Measurements from ENCODE around the gene USP21.

USP21 gene

DNA sequence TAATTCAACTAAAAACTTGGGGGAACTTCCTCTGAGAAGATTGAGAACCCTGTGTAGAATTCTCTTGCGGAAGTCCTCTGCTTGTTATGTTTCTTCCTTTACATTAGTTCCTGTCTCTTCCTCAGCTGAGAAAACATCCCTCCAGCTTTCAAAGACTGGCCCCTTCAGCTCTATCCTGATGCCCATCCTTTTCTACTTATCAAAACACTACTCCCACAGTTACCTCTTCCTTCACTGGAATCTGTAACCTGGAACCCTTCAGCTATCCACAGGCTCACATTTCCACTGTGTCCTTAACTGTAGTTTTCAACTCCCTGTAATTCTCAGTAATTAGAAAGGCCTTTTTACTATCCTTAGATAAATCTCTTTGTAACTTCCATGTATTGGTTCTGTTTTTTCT, 20.9 kb upstream of the USP21 start:
- Histone ChIP-seq H3K4me3 (ENCODE audit: low read length) (no peak overlapping the region), H3K36me3 (ENCODE audit: control insufficient read depth, low read length) (peaks cover 2% of the 10 kb centered on the region; the same call in 1 of the 2 replicates), H3K27ac (ENCODE audit: low read depth, low read length) (no peak overlapping the region), H4K20me1 (ENCODE audit: control insufficient read depth, insufficient read depth, low read depth, low read length) (no peaks in the 10 kb centered on the region), H3K9me3 (ENCODE audit: control insufficient read depth, insufficient read depth, low read length) (no peaks in the 10 kb centered on the region), H3K27me3 (ENCODE audit: control insufficient read depth, low read length) (no peaks in the 10 kb centered on the region), H3K4me2 (ENCODE audit: low read length) (no peak overlapping the region), H3F3A (ENCODE audit: control insufficient read depth, insufficient read depth) (peaks cover 9% of the 10 kb centered on the region; the same call in 1 of the 2 replicates), H3K4me1 (ENCODE audit: control insufficient read depth, low read length) (peaks cover 7% of the 10 kb centered on the region), H3K79me2 (ENCODE audit: control insufficient read depth, low read length) (peaks cover 17% of the 10 kb centered on the region), H3K9me2 (replicated peaks; ENCODE audit: control insufficient read depth, low read length) (no peaks in the 10 kb centered on the region)
- no peak for TF ChIP-seq EZH2phosphoT487 (IDR thresholded peaks at IDR 0.05; ENCODE audit: borderline replicate concordance, low read length)
- TF ChIP-seq CTCF (IDR thresholded peaks at IDR 0.05; ENCODE audit: low read depth, low read length, poor library complexity, severe bottlenecking), result no peak

GRCh38 chr1:161139766-161140165, 19.5 kb upstream of the USP21 start:
- Histone ChIP-seq H3K36me3 (ENCODE audit: control insufficient read depth, low read length) (peaks cover 2% of the 10 kb centered on the region; the same call in 1 of the 2 replicates), H3K27ac (ENCODE audit: low read depth, low read length) (no peak overlapping the region), H3K4me1 (ENCODE audit: control insufficient read depth, low read length) (no peaks in the 10 kb centered on the region), H3K9me3 (ENCODE audit: control insufficient read depth, insufficient read depth, low read length) (no peaks in the 10 kb centered on the region), H3K9me2 (replicated peaks; ENCODE audit: control insufficient read depth, low read length) (no peaks in the 10 kb centered on the region), H3K79me2 (ENCODE audit: control insufficient read depth, low read length) (peaks cover 5% of the 10 kb centered on the region; the same call in 1 of the 2 replicates), H3K4me3 (ENCODE audit: low read length) (no peak overlapping the region), H4K20me1 (ENCODE audit: control insufficient read depth, insufficient read depth, low read depth, low read length) (no peaks in the 10 kb centered on the region), H3K4me2 (ENCODE audit: low read length) (no peak overlapping the region), H3F3A (ENCODE audit: control insufficient read depth, insufficient read depth) (peaks cover 9% of the 10 kb centered on the region; the same call in 1 of the 2 replicates), H3K27me3 (ENCODE audit: control insufficient read depth, low read length) (no peaks in the 10 kb centered on the region)
- TF ChIP-seq EZH2phosphoT487 (IDR thresholded peaks at IDR 0.05; ENCODE audit: borderline replicate concordance, low read length) (no peak), CTCF (IDR thresholded peaks at IDR 0.05; ENCODE audit: low read depth, low read length, poor library complexity, severe bottlenecking) (peak; percentile 46)

- no peaks in the 10 kb centered on the region for H3K79me2 ChIP-seq (ENCODE audit: control insufficient read depth, low read length)
- H4K20me1 ChIP-seq (ENCODE audit: control insufficient read depth, insufficient read depth, low read depth, low read length), result no peaks in the 10 kb centered on the region
- no peaks in the 10 kb centered on the region for H3K9me3 ChIP-seq (ENCODE audit: control insufficient read depth, insufficient read depth, low read length)
- TF ChIP-seq CTCF (IDR thresholded peaks at IDR 0.05; ENCODE audit: low read depth, low read length, poor library complexity, severe bottlenecking), result no peak
- TF ChIP-seq EZH2phosphoT487 (IDR thresholded peaks at IDR 0.05; ENCODE audit: borderline replicate concordance, low read length), result no peak
- H3K27ac ChIP-seq (ENCODE audit: low read depth, low read length), result no peak overlapping the region
- H3K36me3 ChIP-seq (ENCODE audit: control insufficient read depth, low read length), result no peaks in the 10 kb centered on the region
- H3K9me2 ChIP-seq (replicated peaks; ENCODE audit: control insufficient read depth, low read length), result no peaks in the 10 kb centered on the region
- no peak overlapping the region for H3K4me3 ChIP-seq (ENCODE audit: low read length)
- no peaks in the 10 kb centered on the region for H3K4me1 ChIP-seq (ENCODE audit: control insufficient read depth, low read length)
- no peaks in the 10 kb centered on the region for H3K27me3 ChIP-seq (ENCODE audit: control insufficient read depth, low read length)
- no peak overlapping the region for H3K4me2 ChIP-seq (ENCODE audit: low read length)
- peaks cover 9% of the 10 kb centered on the region; the same call in 1 of the 2 replicates for H3F3A ChIP-seq (ENCODE audit: control insufficient read depth, insufficient read depth)
Measured at GRCh38 chr1:161140755-161141400, 18.4 kb upstream of the USP21 start.
